Measurements from ENCODE around the gene NCOA3.

The NCOA3 gene

GRCh38 chr20:47667086-47667485 is 165.4 kb downstream of the NCOA3 start:
- DNase-seq (ENCODE audit: low read depth): no peak

DNA sequence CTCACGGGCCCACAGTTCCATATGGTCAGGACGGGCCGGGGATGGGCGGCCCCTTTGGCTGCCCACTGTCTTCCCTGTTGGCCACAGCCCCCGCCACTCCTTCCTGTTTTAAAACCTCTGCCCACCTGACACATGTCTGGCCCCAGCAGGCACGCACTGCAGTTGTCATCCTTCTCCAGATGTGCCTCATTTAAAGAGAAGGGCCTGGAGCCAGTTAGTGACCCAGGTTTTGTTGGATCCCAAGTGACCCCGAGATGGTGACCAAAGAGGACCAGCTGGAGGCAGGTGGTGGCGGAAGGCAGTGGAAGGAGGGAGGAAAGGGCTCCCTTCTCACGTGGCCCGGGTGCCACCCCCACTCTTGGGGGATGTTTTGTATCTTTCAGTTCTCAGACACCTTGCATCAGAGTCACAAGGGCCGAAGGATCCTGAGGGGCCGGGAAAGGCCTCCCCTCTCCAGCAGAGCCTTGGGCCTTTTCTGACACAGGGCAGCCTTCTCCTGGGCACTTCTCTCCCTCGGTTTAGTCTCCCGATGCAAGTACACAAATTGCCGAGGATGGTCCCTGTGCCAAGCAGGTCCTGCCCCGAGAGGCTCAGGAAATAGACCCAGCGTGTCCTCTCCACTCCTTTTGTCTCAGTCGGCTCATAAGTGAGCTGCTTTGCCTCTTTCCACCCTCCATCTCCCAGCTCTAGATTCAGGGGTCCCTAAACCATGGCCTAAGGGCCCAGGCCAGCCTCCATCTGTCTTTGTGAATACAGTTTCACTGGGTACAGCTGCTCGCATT is 166.0 kb downstream of the NCOA3 start:
- no peak for DNase-seq (ENCODE audit: low read depth)

DNA sequence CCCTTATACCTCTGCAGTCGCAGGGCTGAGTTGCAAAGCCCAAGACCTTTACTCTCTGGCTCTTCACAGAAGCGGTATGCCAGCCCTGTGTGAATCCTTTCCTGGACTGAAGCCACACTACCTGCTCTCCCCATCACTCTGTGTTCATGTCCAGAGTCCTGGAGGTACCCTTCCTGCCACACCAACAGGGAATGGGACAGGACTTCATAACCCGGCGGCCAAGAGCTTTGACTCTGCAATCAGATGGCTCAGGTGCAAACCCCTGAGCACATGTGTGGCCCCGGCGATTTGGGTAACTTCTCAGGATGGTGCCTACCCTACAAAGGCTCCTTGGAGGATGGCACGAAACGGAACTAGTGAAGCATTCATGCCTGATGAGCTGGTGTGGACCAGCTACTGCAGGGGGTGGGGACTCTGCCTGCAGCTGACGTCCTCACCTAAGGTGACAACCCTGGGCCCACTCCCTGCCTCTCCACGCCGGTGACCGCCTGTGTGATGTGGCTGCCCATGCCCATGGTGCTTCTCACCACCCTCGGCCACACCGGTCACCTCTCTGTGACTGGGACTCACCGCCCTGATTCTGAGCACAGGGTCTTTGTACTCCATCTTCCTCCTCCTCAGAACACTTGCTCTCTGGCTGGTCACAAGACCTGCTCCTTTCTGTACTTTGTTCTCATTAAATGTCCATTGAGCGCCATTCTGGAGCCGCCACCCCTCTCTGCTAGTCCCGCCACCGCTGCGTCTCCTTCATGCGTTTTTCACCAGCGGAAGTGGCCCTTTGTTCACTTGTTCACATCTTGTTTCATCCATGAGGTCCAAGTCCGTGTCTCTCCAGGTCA is 166.8 kb downstream of the NCOA3 start:
- DNase-seq (ENCODE audit: low read depth): no peak

- no peak for DNase-seq (ENCODE audit: low read depth)
Measured at GRCh38 chr20:47669152-47669425, 167.4 kb downstream of the NCOA3 start.

DNA sequence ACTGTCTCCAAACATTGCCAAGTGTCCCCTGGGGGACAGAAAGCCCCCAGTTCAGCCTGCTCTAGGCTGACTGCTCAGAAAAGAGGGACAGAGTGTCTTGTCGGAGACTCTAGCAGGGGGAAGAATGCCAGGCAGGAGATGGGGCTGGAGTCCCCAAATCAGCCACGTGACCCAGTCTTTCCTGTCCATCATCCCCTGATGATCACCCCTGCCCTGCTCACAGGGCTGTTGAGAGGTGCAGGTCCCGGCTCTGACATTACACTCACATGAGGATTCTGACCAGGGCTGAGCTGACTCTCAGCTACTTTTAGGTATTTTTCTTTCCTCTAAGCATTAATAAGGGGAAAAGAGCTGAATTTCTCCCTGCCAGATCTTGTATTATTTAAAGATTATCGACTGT is 167.8 kb downstream of the NCOA3 start:
- no peak for DNase-seq (ENCODE audit: low read depth)

DNA sequence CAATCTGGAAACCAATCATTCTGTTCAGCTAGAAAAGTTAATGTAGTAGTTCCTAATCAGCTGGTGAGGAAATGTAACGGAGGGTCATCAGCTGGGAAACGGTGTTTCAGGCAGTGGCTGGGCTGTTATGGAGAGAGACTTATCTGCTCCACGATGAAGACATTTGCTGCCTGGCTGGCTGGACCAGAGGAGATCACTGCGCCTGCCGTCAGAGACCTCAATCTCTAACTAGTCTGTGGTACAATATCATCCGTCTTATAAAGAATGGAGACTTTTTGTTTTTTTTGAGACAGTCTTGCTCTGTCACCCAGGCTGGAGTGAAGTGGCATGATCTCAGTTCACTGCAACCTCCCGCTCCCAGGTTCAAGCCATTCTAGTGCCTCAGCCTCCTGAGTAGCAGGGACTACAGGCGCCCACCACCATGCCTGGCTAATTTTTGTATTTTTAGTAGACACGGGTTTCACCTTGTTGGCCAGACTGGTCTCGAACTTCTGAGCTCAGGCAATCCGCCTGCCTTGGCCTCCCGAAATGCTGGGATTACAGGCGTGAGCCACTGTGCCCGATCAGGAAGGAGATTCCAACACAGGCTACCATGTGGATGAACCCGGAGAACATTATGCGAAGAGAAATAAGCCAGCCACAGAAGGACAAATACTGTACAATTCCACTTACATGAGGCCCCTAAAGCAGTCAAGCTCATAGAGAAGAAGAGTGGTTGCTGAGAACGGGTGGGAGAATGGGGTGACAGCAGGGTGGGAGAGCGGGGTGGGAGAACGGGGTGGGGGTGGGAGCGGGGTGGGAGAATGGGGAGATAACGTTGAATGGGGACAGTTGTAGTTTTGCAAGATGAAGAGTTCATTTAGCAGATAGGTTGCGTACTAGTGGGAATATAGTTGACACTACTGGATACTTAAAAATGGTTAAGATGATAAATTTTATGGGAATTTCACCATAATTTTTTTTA is 168.5 kb downstream of the NCOA3 start:
- DNase-seq (ENCODE audit: low read depth): no peak

DNA sequence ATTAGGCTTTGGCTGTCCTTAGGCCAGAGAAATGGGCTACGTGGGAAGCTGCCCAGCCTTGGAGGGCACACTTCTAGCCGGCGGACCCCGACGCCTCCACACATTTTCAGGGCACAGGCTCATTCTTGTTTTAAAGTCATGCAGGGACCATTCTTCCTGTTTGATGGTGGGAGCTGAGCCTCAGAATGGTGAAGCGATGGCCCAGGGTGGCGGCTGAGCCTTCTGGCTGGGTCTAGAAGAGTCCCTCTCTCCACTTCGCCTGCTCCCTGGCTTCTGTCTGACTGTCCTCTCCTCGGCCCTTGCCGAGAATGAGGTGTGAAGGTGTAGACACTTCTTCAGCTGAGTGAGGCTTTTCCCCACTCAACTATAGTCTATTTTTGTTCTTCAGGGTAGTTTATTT is 169.2 kb downstream of the NCOA3 start:
- no peak for DNase-seq (ENCODE audit: low read depth)

DNA sequence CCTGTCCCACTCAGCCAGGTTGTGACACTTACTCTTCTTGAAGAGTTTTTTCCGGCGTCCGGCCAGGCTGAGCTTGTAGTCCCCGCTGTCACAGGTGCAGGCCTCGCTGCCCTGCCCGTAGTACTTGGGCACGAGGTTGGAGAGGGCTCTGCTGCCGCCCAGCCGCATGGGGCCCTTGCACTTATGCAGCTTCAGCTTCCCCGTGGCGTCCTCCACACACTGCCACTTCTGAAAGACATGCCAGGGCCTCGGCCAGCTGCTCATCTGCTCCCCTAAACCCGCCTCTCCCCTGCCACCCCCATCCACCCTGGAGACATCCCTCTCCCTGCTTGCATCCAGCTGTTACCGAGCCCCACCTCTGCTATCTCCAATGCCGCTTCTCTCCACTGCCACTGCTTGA is 170.5 kb downstream of the NCOA3 start:
- DNase-seq (ENCODE audit: low read depth): no peak

DNA sequence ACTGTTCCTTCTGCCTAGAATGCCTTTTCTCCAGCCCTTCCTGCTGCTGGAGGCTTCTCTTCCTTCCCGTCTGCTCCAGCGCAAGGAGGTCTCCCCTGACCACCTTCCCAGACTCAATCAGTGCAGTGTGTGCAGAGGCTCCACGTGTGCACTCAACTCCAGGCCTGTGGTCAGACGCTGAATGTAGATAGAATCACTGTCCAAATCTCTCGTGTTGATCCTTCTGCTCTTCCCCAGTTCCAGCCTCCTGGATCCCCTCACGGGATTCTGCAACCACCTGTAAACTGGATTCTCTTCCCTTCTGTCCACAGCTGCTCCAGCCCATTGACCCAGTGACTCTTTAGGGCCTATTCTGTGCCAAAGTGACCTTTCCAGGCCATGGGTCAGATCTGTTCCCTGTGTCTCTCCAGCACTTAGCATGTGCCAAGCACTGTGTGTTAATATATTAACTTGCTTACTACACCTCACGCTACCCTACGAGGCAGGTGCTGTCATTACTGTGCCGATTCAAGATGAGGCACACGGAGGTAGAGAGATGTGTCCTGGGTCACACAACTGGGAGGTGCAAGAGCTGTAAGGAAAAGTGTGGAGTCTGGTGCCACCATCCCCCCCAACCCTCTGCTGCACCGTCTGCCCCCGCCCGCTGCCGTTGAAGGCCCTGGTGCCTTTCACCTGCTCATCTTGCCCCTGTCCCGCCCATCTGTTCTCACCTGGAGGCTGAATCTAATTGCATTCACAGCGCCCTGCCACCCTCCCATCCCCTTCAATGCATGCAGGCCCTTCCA is 171.4 kb downstream of the NCOA3 start:
- DNase-seq (ENCODE audit: low read depth): no peak

DNA sequence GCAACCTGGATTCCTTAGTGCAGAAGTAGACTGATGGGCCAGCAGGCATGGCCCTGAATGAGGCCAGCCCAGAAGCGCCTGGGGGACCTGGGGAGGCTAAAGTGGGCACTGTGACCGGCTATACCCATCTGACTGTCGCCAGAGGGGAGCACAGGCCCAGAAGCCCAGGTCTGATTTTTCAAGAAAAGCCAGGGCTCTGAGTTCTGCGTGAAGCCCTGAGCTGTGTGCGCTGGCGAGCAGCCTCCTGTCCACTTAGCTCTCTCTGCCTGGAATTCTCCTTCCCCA is 171.9 kb downstream of the NCOA3 start:
- DNase-seq (ENCODE audit: low read depth): no peak

- no peak for DNase-seq (ENCODE audit: low read depth)
Measured at GRCh38 chr20:47674145-47674544, 172.5 kb downstream of the NCOA3 start.

GRCh38 chr20:47674686-47675085 is 173.0 kb downstream of the NCOA3 start:
- no peak for DNase-seq (ENCODE audit: low read depth)

DNA sequence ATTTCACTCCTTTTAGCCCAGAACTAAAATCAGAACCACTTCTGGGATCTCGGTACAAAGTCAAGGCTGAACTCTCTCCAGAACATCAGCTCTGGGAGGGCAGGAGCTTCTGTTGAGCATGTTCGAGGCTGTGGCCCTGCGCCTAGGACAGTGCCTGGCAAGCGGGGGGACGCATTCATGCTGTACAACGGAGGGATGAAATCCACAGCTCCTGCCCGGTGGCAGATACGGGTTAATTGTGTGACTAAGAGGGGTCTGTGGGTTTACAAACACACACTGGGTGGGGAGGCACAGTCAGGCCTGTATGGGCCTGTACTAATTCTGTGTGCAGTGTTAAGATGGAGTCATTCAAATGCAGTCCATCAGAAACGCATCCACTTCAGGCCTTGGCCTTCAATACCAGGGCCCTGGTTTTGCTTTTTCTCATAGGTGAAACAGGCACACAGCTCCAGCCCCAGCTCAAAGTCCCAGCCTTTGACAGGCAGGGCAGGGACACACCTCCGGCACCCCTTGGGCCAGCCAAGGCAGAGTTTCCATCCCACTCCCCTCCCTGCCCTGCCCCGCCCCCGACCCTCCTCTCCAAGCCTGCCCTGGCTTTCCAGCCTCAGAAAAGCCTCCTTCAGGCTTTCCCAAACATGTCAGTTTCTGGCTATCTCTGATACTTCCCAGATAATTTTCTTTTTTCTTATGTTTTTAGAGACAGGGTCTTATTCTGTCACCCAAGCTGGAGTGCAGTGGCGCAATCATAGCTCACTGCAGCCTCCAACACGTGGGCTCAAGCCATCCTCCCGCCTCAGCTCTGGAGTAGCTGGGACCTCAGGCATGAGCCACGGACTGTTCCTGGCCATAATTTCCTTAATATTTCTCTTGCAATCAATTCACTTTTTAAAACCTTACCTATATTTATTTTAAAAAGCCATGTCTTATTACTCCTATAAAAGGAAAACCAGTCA is 173.8 kb downstream of the NCOA3 start:
- no peak for DNase-seq (ENCODE audit: low read depth)

DNA sequence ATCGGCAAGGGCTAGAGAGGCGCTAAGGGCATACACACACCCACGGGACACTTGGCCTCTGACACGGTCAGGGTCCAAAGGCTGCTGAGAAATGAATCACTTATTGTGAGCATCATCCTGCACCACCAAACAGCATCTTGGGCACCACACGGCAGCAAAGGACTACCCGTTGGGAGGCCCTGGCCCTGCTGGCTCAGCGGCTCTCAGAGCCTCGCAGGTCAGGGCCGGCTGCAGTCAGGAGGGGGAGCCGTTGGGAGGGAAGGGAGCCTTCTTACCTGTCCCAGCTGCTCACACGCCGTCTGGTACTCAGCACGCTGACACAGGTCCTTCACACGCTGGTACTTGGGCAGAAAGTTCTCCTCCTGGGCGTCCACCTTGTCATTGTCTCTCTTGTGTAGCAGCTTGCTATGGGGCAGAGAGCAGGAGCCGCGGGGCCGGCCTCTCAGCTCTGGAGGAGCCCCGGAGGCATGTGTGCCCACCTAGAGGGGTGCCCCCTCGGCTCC is 174.6 kb downstream of the NCOA3 start:
- no peak for DNase-seq (ENCODE audit: low read depth)

DNA sequence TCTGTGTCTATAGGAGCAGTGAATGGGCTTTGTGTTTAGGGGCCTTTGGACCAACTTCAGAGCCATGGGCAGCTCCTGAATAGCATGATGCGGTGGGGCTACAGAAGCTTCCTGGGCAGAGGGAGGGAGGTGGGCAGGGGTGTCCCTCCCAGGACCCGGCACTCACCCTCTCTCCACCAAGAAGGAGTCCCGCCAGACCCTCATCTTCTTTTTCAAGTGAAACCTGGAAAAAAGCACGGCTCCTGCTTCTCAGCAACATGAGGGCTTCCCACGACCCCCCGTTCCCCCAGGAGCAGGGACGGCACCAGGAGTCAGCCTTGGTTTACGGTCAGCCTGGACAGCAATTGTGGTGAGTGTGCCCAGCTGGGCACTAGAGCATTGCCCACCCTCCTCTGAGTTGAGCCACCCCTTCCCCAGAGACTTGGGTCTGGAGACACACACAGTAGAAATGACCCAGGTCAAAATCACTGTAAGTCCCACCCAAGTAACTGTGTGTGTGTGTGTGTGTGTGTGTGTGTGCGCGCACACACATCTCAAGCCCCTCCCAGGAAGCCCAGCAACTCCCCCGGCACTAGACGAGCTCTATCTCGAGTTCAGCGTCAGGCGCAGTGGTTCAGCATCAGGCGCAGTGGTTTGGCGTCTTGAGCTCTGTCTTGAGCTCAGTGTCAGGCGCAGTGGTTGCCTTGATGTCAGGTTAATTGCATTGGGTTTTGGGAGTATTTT is 175.4 kb downstream of the NCOA3 start:
- DNase-seq (ENCODE audit: low read depth): no peak

DNA sequence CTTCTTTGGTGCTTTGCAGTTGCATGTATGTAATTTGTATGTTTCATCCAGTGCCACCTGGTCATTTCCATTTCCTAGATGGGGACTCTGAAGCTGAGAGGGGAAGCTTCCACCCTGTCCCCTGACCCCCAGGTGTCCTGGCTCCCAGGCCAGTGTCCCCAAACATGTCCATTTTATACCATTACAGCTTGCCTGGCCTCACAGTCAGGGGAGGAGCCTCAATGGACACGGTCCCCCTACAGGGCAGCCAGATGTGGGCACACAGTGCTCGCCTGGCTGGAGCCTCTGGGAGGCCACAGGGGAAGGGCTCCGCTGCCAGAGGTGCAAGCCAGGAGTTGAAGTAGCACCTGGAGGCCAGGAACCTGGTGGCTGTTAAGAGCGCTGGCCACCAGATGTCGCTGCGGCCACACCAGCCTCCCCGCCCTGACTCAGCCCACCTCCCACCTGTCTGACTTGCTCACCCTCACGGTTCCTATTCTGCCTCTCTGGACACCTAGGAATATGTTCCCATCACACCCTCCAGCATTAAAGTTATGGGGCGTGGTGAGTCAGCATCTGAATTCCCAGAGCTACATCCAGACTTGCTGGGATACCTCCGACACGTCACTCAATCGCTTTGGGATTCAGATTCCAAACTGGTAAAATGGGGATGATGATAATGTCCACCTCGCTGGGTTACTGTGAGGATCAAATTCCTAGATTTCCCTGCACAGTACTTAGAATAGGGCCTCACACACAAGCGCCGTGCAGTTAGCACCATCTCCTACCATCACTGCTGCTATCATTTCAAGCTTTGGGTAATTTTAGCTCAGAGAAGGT is 176.2 kb downstream of the NCOA3 start:
- DNase-seq (ENCODE audit: low read depth): peak; percentile 26

DNA sequence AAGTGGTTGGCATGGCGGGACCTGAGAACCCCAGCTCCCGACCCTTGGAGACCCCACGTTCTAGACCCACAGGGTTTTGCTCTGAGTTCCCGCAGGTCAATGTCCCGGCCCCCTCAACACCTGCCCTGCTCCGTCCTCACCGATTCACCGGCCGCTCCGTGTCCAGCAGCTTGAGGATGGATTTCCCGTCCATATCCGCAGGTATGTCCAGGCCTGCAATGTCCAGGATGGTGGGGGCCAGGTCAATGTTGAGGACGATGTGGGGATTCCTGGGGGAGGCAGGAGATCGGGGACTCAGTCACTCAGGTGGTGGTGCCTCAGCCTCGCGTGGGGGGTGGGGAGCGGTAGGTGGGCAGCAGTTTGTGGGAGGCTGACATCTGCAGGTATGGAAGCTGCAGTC is 176.8 kb downstream of the NCOA3 start:
- DNase-seq (ENCODE audit: low read depth): no peak

- DNase-seq (ENCODE audit: low read depth): no peak
Measured at GRCh38 chr20:47679462-47679861, 177.8 kb downstream of the NCOA3 start.
